IMR-90 (cell line): Measurements from ENCODE around the gene ABCB4. TPM values are rescaled to one million over a fixed set of nuclear protein-coding genes. Genes with fewer than 3 reads are reported as not detected.
"Not testable (repeated sequence)": the region's sequence is repeated elsewhere in the genome, so short reads cannot be mapped to it uniquely, and the experiment has no call there.

Experiments used
- ATAC-seq: fragments of 200-7000 bp; cut with Tn5 transposase; 2 replicates; pipeline ENCODE4 v1.9.1; 2020; ENCODE audit warnings: low read depth, mild to moderate bottlenecking, moderate library complexity
- BruUV-seq: library from RNA; stranded (reverse); fragments of 400-500 nt; replicated peaks from 2 replicates; lab custom pipeline; 2021; lab: Mats Ljungman, UMichigan
- CTCF ChIA-PET: fragments of 300-600 bp; formaldehyde crosslinking; extraction: SDS; loops from one replicate; lab custom pipeline; 2021; ENCODE audit warnings: antibody characterized with exemption; lab: Yijun Ruan, JAX
- POLR2A ChIA-PET: fragments of 300-600 bp; sonication (Branson Sonifier 250); formaldehyde crosslinking; loops from one replicate; lab custom pipeline; 2022; ENCODE audit warnings: antibody characterized with exemption; ENCODE audit not compliant: unreplicated experiment; lab: Charles Lee
- DNase-seq: peaks from one replicate; pipeline ENCODE4 v3.0.0; 2013
- H2AFZ ChIP-seq: replicated peaks from 2 replicates; pipeline ENCODE3; 2013; ENCODE audit warnings: low read length, mild to moderate bottlenecking; ENCODE audit not compliant: poor library complexity
- H2AK5ac ChIP-seq: 2 replicates; pipeline ENCODE4 v1.6.1; 2013; ENCODE audit warnings: low read depth, low read length, inconsistent platforms
- H2AK9ac ChIP-seq: replicated peaks from 2 replicates; pipeline ENCODE3; 2013; ENCODE audit warnings: mild to moderate bottlenecking, low read depth, low read length, moderate library complexity; ENCODE audit not compliant: poor library complexity
- H2BK120ac ChIP-seq: 2 replicates; pipeline ENCODE4 v1.6.1; 2013; ENCODE audit warnings: low read depth, low read length, inconsistent platforms
- H2BK15ac ChIP-seq: 3 replicates; pipeline ENCODE4 v1.6.1; 2013; ENCODE audit warnings: low read depth, low read length, inconsistent platforms
- H2BK20ac ChIP-seq: 2 replicates; pipeline ENCODE4 v1.6.1; 2013; ENCODE audit warnings: low read depth, mild to moderate bottlenecking, inconsistent platforms, low read length, moderate library complexity
- H2BK5ac ChIP-seq: 2 replicates; pipeline ENCODE4 v1.6.1; 2013; ENCODE audit warnings: mild to moderate bottlenecking, low read depth, low read length, inconsistent platforms; ENCODE audit not compliant: poor library complexity, severe bottlenecking
- H3K14ac ChIP-seq: replicated peaks from 2 replicates; pipeline ENCODE4 v1.6.1; 2013; ENCODE audit warnings: low read depth, low read length, inconsistent platforms
- H3K18ac ChIP-seq: 2 replicates; pipeline ENCODE4 v1.6.1; 2013; ENCODE audit warnings: low read depth, low read length, control low read depth
- H3K23ac ChIP-seq: 2 replicates; pipeline ENCODE4 v1.6.1; 2013; ENCODE audit warnings: low read depth, low read length, inconsistent platforms
- H3K27ac ChIP-seq: 2 replicates; pipeline ENCODE4 v1.5.1; 2013; ENCODE audit warnings: mild to moderate bottlenecking, control low read depth, low read length; ENCODE audit not compliant: insufficient read depth
- H3K27me3 ChIP-seq: 2 replicates; pipeline ENCODE4 v1.6.1; 2013; ENCODE audit warnings: low read length; ENCODE audit not compliant: control insufficient read depth, insufficient read depth
- H3K36me3 ChIP-seq: 2 replicates; pipeline ENCODE4 v1.6.1; 2013; ENCODE audit warnings: low read length, mixed read lengths; ENCODE audit not compliant: control insufficient read depth, insufficient read depth
- H3K4ac ChIP-seq: 2 replicates; pipeline ENCODE4 v1.6.1; 2013; ENCODE audit warnings: low read depth, low read length, inconsistent platforms
- H3K4me1 ChIP-seq: 2 replicates; pipeline ENCODE4 v1.6.1; 2013; ENCODE audit warnings: low read length, mixed read lengths; ENCODE audit not compliant: control insufficient read depth, insufficient read depth
- H3K4me2 ChIP-seq: 2 replicates; pipeline ENCODE4 v1.6.1; 2013; ENCODE audit warnings: low read depth, mild to moderate bottlenecking, control low read depth, low read length, moderate library complexity
- H3K4me3 ChIP-seq: 2 replicates; pipeline ENCODE4 v1.5.1; 2013; ENCODE audit warnings: low read depth, mild to moderate bottlenecking, control low read depth, low read length, moderate library complexity; ENCODE audit not compliant: insufficient read depth
- H3K56ac ChIP-seq: 2 replicates; pipeline ENCODE4 v1.6.1; 2013; ENCODE audit warnings: low read length, inconsistent platforms; ENCODE audit not compliant: insufficient read depth; ENCODE audit errors: extremely low read depth
- H3K79me1 ChIP-seq, 2 experiments: 2 replicates each; pipeline ENCODE4 v1.6.1; 2013; ENCODE audit warnings: low read length in 2 of 2, inconsistent platforms in 1 of 2, low read depth in 1 of 2
- H3K9ac ChIP-seq: 2 replicates; pipeline ENCODE4 v1.6.1; 2013; ENCODE audit warnings: low read depth, low read length, control low read depth
- H3K9me1 ChIP-seq: 2 replicates; pipeline ENCODE4 v1.6.1; 2013; ENCODE audit warnings: low read length, inconsistent platforms; ENCODE audit not compliant: insufficient read depth
- H3K9me3 ChIP-seq: 2 replicates; pipeline ENCODE4 v1.6.1; 2013; ENCODE audit warnings: low read length; ENCODE audit not compliant: control insufficient read depth, insufficient read depth
- H4K20me1 ChIP-seq: 2 replicates; pipeline ENCODE4 v1.6.1; 2013; ENCODE audit warnings: low read length, inconsistent platforms; ENCODE audit not compliant: insufficient read depth
- H4K5ac ChIP-seq: 2 replicates; pipeline ENCODE4 v1.6.1; 2013; ENCODE audit warnings: mild to moderate bottlenecking, low read depth, low read length, control low read depth
- H4K8ac ChIP-seq, 2 experiments: 2 replicates each; pipeline ENCODE4 v1.6.1; 2013; ENCODE audit warnings: low read depth in 2 of 2, low read length in 2 of 2, control low read depth in 1 of 2, inconsistent platforms in 1 of 2
- H4K91ac ChIP-seq: 2 replicates; pipeline ENCODE4 v1.6.1; 2013; ENCODE audit warnings: low read depth, low read length, inconsistent platforms; ENCODE audit not compliant: insufficient read depth
- MAFK ChIP-seq: IDR thresholded peaks from 2 replicates; pipeline ENCODE4 v1.6.1; 2012; ENCODE audit warnings: low read depth, low read length, improper control_type of control experiment
- MAZ ChIP-seq: IDR thresholded peaks from 2 replicates; pipeline ENCODE4 v1.6.1; 2012; ENCODE audit warnings: low read depth, mild to moderate bottlenecking, low read length, improper control_type of control experiment, moderate library complexity, borderline replicate concordance
- RAD21 ChIP-seq: IDR thresholded peaks from 2 replicates; pipeline ENCODE4 v1.6.1; 2012; ENCODE audit warnings: low read length, improper control_type of control experiment
- RFX5 ChIP-seq: IDR thresholded peaks from 2 replicates; pipeline ENCODE4 v1.8.0; 2012; ENCODE audit warnings: low read depth, mild to moderate bottlenecking, low read length, moderate library complexity
- WGBS, 2 experiments: methylation state at CpG; one replicate each; pipeline versions ENCODE4 v1.1.5 to v1.1.7; 2013; ENCODE audit warnings: missing lambda C conversion rate in 2 of 2; ENCODE audit not compliant: insufficient read length in 1 of 2; ENCODE audit errors: extremely low coverage in 2 of 2; 5-methylcytosine and 5-hydroxymethylcytosine counted together
- dilution Hi-C: fragments of 300-500 bp; cut with HindIII; formaldehyde crosslinking; loops from one replicate; pipeline ENCODE4 v1.14.3; 2018; ENCODE audit warnings: low sequenced_read_pairs; ENCODE audit not compliant: unreplicated experiment
- in situ Hi-C: fragments of 300-500 bp; cut with MboI; formaldehyde crosslinking; loops from 3 replicates; pipeline ENCODE4 v1.14.3; 2019; ENCODE audit warnings: low sequenced_read_pairs, inconsistent platforms, mixed read lengths
- intact Hi-C: fragments of 100-400 bp; cut with micrococcal nuclease; formaldehyde crosslinking; loops from 2 replicates; pipeline ENCODE4 v1.10.0; 2022
- polyA plus RNA-seq, 3 experiments: library from polyadenylated mRNA; depleted of rRNA; stranded (reverse); fragments of >200 nt; gene quantifications; 2 replicates each; pipeline ENCODE4 v1.2.3, GENCODE V29; 2012; ENCODE audit warnings: low replicate concordance in 1 of 3
- total RNA-seq: library from RNA; depleted of rRNA; stranded (reverse); fragments of >200 nt; gene quantifications from 2 replicates; pipeline ENCODE4 v1.2.3, GENCODE V29; 2012

Gene ABCB4
- total and polyA plus RNA-seq, 2 of the 4 experiments (the other 2 are of a cell fraction) = not detected

DNA sequence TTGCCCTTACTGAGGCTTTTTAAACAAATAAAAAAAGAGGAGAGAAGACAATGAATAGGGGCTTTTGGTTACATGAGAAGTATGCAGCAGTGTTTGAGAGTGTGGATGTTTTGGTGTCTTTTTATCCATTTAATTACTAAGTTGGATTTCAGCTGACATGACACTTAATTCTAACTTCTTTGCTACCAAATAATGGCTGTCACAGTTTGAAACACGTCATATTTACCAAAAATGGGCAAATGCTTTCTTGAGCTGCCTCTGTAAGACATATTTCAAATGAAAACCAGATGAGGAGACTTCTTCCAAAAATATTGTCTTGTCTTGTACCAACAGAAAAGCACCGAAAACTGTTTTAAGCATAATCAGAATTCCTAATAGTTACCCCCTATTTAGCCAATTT, 4.0 kb downstream of the ABCB4 start:
- Histone ChIP-seq H2BK120ac (no peak overlapping the region), H2BK5ac (no peak overlapping the region), H3K4me1 (no peaks in the 10 kb centered on the region), H3K9me1 (no peaks in the 10 kb centered on the region), H4K91ac (no peak overlapping the region), H3K36me3 (no peaks in the 10 kb centered on the region), H4K20me1 (no peaks in the 10 kb centered on the region), H3K27ac (no peak overlapping the region), H3K4me2 (no peak overlapping the region), H2BK15ac (no peak overlapping the region), H3K27me3 (peaks cover 21% of the 10 kb centered on the region), H3K4ac (no peak overlapping the region), H3K56ac (no peak overlapping the region), H3K18ac (no peak overlapping the region), H4K8ac (no peak overlapping the region), H3K4me3 (no peak overlapping the region), H3K23ac (no peak overlapping the region), H2BK20ac (no peak overlapping the region), H3K14ac (no peak overlapping the region), H4K5ac (no peak overlapping the region), H3K9ac (no peak overlapping the region), H3K79me1 (no peaks in the 10 kb centered on the region), H2AK5ac (no peak overlapping the region), H2AK9ac (no peak overlapping the region), H3K9me3 (no peaks in the 10 kb centered on the region), H2AFZ (no peak overlapping the region)
- no peak for ATAC-seq
- TF ChIP-seq MAZ (no peak), RFX5 (no peak), RAD21 (no peak), MAFK (peak; percentile 71)
- no TSS peak for BruUV-seq
- no CpG with 5 or more reads among the region's 2 CpGs for WGBS, 2 experiments
- ChIA-PET CTCF (no interaction called here), POLR2A (no interaction called here)
- in situ Hi-C loops = no loop called here
- DNase-seq = no peak
- intact Hi-C loops = no loop called here
- dilution Hi-C loops = no loop called here

GRCh38 chr7:87469204-87469603, 6.3 kb downstream of the ABCB4 start:
- CTCF ChIA-PET, in situ Hi-C loops: not testable (repeated sequence)

More at GRCh38 chr7:87469204-87469603, 6.3 kb downstream of the ABCB4 start:
- H3K18ac ChIP-seq, ATAC-seq, intact Hi-C loops, H3K9me3 ChIP-seq, H3K36me3 ChIP-seq, H3K14ac ChIP-seq, H2BK120ac ChIP-seq, H2AFZ ChIP-seq, H2BK20ac ChIP-seq, H4K5ac ChIP-seq, H3K4me1 ChIP-seq, H3K23ac ChIP-seq, H2BK15ac ChIP-seq, dilution Hi-C loops, H2BK5ac ChIP-seq, H2AK5ac ChIP-seq, H3K4me3 ChIP-seq, H3K4ac ChIP-seq, H4K91ac ChIP-seq, H3K4me2 ChIP-seq, H3K79me1 ChIP-seq, H4K20me1 ChIP-seq, H3K27me3 ChIP-seq, H3K9me1 ChIP-seq, H3K27ac ChIP-seq, H3K9ac ChIP-seq, H3K56ac ChIP-seq, H4K8ac ChIP-seq, BruUV-seq, POLR2A ChIA-PET, DNase-seq, H2AK9ac ChIP-seq: not testable (repeated sequence)
